Epithelial cell of esophagus (primary cell): ENCODE data around the gene GPSM1.

ENCODE experiments used
- DNase-seq: peaks from one replicate; pipeline ENCODE4 v3.0.0; 2010; ENCODE audit warnings: low read depth
- H3K4me3 ChIP-seq: 2 replicates; pipeline ENCODE4 v1.5.1; 2011; ENCODE audit warnings: mild to moderate bottlenecking, low read length, control low read depth
- TF ChIP-seq, protein P1 (sequence below): IDR thresholded peaks from 2 replicates; pipeline ENCODE4 v1.5.1; 2011; ENCODE audit warnings: low read depth, mild to moderate bottlenecking, low read length, control low read depth, inconsistent platforms; ENCODE audit not compliant: insufficient read depth; ENCODE audit errors: missing control alignments

The GPSM1 gene

GRCh38 chr9:136310273-136311030 is 16.9 kb upstream of the GPSM1 start:
- TF ChIP-seq, protein P1, sequence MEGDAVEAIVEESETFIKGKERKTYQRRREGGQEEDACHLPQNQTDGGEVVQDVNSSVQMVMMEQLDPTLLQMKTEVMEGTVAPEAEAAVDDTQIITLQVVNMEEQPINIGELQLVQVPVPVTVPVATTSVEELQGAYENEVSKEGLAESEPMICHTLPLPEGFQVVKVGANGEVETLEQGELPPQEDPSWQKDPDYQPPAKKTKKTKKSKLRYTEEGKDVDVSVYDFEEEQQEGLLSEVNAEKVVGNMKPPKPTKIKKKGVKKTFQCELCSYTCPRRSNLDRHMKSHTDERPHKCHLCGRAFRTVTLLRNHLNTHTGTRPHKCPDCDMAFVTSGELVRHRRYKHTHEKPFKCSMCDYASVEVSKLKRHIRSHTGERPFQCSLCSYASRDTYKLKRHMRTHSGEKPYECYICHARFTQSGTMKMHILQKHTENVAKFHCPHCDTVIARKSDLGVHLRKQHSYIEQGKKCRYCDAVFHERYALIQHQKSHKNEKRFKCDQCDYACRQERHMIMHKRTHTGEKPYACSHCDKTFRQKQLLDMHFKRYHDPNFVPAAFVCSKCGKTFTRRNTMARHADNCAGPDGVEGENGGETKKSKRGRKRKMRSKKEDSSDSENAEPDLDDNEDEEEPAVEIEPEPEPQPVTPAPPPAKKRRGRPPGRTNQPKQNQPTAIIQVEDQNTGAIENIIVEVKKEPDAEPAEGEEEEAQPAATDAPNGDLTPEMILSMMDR = no peak
- H3K4me3 ChIP-seq = no peak overlapping the region
- no peak for DNase-seq

- DNase-seq = peak; percentile 39
- no peak overlapping the region for H3K4me3 ChIP-seq
- TF ChIP-seq, protein P1 = no peak
Measured at GRCh38 chr9:136311051-136312008, 16.0 kb upstream of the GPSM1 start.

DNA sequence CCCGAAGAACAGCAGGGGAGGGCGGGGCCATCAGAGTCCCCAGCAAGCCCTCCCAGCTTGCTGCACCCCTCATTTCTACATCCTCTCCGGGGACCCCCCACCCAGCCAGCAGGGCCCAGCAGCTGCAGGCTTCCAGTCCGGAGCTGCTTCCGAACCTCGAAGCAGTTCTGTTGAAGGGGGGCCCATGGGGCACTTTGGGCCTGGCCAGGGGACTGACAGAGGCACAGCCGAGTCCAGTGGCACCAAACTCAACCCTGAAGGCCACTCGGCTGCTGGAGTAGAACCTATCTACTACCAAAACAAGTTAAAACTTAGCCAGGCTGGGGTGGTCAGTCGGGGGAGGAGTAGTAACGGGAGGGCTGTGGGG is 15.3 kb upstream of the GPSM1 start:
- H3K4me3 ChIP-seq = no peak overlapping the region
- DNase-seq = no peak
- TF ChIP-seq, protein P1 = no peak

DNA sequence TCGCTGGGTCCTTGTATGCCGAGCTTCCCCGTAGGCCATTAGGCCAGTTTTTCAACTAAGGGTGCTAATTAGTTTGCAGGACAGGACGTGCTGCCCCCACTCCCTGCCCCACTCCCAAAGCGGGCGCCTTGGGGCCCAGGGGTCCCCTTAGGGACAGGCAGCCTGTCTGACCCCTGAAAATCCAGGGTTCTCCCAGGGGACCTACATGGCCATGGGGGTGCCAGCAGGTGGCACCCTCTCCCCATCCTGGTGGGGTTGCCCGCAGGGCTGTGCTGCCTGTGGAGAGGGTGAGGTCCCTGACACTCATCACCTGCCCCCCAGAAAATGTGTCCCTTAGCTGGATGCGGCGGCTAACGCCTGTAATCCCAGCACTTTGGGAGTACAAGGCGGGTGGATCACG is 14.9 kb upstream of the GPSM1 start:
- TF ChIP-seq, protein P1 = peak; percentile 69
- H3K4me3 ChIP-seq = no peak overlapping the region
- DNase-seq = peak; percentile 49

- no peak for DNase-seq
- H3K4me3 ChIP-seq = no peak overlapping the region
- TF ChIP-seq, protein P1 = no peak
Measured at GRCh38 chr9:136313111-136314055, 14.0 kb upstream of the GPSM1 start.

GRCh38 chr9:136314056-136314416 is 13.3 kb upstream of the GPSM1 start:
- TF ChIP-seq, protein P1 = no peak

More at GRCh38 chr9:136314056-136314416, 13.3 kb upstream of the GPSM1 start:
- no peak for DNase-seq
- H3K4me3 ChIP-seq = no peak overlapping the region
